ENCODE measurements around the gene LRIT1. TPM values are rescaled to one million over a fixed set of nuclear protein-coding genes. Genes with fewer than 3 reads are reported as not detected.

The LRIT1 gene
- total RNA-seq, 6 donors from 2014 or later, result not detected

- TF ChIP-seq CTCF (IDR thresholded peaks at IDR 0.05), result no peak
- TF ChIP-seq EP300 (IDR thresholded peaks at IDR 0.05), result no peak
- no peak for TF ChIP-seq POLR2AphosphoS5 (IDR thresholded peaks at IDR 0.05)
- TF ChIP-seq POLR2A (IDR thresholded peaks at IDR 0.05), result no peak
- H3K4me3 ChIP-seq, result no peak overlapping the region
- no peaks in the 10 kb centered on the region for H3K9me3 ChIP-seq
- H3K4me1 ChIP-seq, result no peaks in the 10 kb centered on the region
- no peak for DNase-seq
- no peaks in the 10 kb centered on the region for H3K36me3 ChIP-seq
- 79 to 92% methylated on average over 4 to 9 of the region's 10 CpGs for WGBS, 2 donors
- H3K27ac ChIP-seq, result no peak overlapping the region
- H3K27me3 ChIP-seq, result no peaks in the 10 kb centered on the region
- no peak for ATAC-seq (ENCODE audit: low FRiP score in 2 of 2)
These were observed 9.0 kb downstream of the LRIT1 start for GRCh38 chr10:84232376-84232775.

DNA sequence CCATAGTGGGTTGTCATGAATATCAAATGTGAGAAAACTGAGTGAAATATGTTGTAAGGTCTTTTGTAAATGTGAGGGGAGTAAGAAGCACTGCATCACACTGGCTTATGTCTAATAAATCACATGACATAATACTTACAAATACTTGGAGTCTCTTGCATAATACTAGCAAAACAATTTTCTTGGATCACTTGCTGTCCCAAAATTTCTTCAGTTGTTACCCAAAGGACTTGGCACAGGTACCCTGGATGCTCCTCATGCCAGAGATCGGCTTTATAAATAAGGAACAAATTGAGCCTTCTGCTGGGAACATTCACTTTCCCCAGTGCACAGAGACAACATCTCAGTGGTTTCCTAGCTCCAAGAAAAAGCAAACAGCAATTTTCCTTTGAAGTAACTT lies 11.0 kb downstream of the LRIT1 start:
- Histone ChIP-seq H3K4me1 (no peaks in the 10 kb centered on the region), H3K4me3 (no peak overlapping the region), H3K27ac (no peak overlapping the region), H3K9me3 (no peaks in the 10 kb centered on the region), H3K36me3 (no peaks in the 10 kb centered on the region), H3K27me3 (no peaks in the 10 kb centered on the region)
- DNase-seq (no peak), ATAC-seq (ENCODE audit: low FRiP score in 2 of 2) (no peak)
- no peak for TF ChIP-seq EP300 (IDR thresholded peaks at IDR 0.05)
- TF ChIP-seq POLR2AphosphoS5 (IDR thresholded peaks at IDR 0.05), result no peak
- 58 to 69% methylated on average over 1 of the region's 1 CpG for WGBS, 2 donors

- no peaks in the 10 kb centered on the region for H3K9me3 ChIP-seq
- H3K36me3 ChIP-seq, result no peaks in the 10 kb centered on the region
- ATAC-seq (ENCODE audit: low FRiP score in 2 of 2), result no peak
- no peak for DNase-seq
- no peaks in the 10 kb centered on the region for H3K4me1 ChIP-seq
- WGBS, 2 donors, result 70 to 72% methylated on average over 4 of the region's 4 CpGs
- no peaks in the 10 kb centered on the region for H3K27me3 ChIP-seq
- no peak for TF ChIP-seq POLR2A (IDR thresholded peaks at IDR 0.05)
- no peak for TF ChIP-seq POLR2AphosphoS5 (IDR thresholded peaks at IDR 0.05)
- no peak overlapping the region for H3K27ac ChIP-seq
- H3K4me3 ChIP-seq, result no peak overlapping the region
These were observed 13.5 kb downstream of the LRIT1 start for GRCh38 chr10:84227810-84228209.

DNA sequence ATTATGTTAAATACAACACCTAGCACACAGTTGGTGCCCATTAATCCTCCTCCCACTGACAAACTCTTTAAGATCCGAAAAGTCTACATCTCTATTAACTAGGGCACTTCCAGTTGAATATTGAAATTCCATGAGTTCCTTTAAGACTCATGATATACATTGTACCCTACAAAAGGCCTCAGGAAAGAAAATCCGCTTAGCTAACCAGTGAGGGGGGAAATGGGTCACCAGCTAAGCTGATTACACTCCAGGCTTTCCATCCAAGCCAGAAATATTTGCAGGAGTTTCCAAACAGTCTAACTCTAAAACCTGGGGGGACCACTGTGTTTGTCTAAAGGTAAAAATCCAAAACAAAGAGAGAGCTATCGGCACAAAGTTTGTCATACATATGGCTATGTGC lies 14.7 kb downstream of the LRIT1 start:
- no peak for DNase-seq
- no peak for ATAC-seq (ENCODE audit: low FRiP score in 2 of 2)
- H3K4me3 ChIP-seq, result no peak overlapping the region
- no peaks in the 10 kb centered on the region for H3K27me3 ChIP-seq
- no peak overlapping the region for H3K27ac ChIP-seq
- no peaks in the 10 kb centered on the region for H3K36me3 ChIP-seq
- 76 to 78% methylated on average over 3 of the region's 3 CpGs for WGBS, 2 donors
- no peaks in the 10 kb centered on the region for H3K9me3 ChIP-seq
- H3K4me1 ChIP-seq, result no peaks in the 10 kb centered on the region
- no peak for TF ChIP-seq POLR2A (IDR thresholded peaks at IDR 0.05)
- no peak for TF ChIP-seq EP300 (IDR thresholded peaks at IDR 0.05)
- TF ChIP-seq CTCF (IDR thresholded peaks at IDR 0.05), result no peak
- TF ChIP-seq POLR2AphosphoS5 (IDR thresholded peaks at IDR 0.05), result no peak

DNA sequence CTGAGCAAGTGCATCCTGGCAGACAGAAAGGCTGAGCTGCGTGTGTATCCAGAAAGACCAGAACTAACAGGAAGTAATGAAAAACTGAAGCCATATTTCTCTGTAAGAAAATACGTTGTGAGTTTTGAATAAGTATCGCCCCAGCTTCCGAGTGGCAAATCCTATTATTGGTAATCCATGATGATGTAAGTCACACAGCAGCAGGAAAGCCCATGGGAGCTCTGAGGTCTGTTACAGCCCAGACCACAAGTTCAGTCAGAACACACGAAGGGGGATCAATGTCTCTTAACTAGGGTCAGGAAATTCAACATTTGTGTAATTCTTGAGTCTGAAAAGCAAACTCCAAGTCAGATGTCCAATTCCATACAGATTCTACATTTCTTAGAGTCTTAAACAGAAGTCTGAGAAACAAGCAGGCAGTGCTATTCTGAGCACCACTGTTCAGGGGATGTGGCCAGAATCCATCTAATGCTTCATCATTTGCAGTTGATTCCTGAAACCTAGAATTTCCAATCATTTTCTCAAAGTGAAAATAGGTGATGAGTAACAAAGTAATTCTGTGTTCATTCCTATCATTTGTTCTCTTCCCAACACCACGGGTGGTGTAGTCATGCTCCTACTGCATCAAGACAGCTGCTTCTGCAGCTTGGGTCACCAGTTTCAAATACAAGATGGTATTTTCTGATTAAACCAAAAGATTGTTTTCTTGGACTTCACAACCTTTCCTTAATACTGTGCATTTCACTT lies 15.7 kb downstream of the LRIT1 start, which contains the start of gene LRIT2:
TSS of gene LRIT2 (minus strand) at position 118 of the 747 bp plus-strand sequence. CDS start at position 94, 24 bp downstream.
- no peaks in the 10 kb centered on the region for H3K36me3 ChIP-seq
- 66 to 70% methylated on average over 6 of the region's 6 CpGs for WGBS, 2 donors
- ATAC-seq (ENCODE audit: low FRiP score in 2 of 2), result no peak
- H3K4me1 ChIP-seq, result no peaks in the 10 kb centered on the region
- DNase-seq, result no peak
- no peak within 1 kb of the TSS for H3K4me3 ChIP-seq
- no peak within 1 kb of the TSS for H3K27ac ChIP-seq
- no peaks in the 10 kb centered on the region for H3K27me3 ChIP-seq
- no peaks in the 10 kb centered on the region for H3K9me3 ChIP-seq
- TF ChIP-seq EP300 (IDR thresholded peaks at IDR 0.05), result no peak
- no peak for TF ChIP-seq POLR2AphosphoS5 (IDR thresholded peaks at IDR 0.05)
- TF ChIP-seq POLR2A (IDR thresholded peaks at IDR 0.05), result no peak

- no peaks in the 10 kb centered on the region for H3K4me1 ChIP-seq
- no peaks in the 10 kb centered on the region for H3K27me3 ChIP-seq
- WGBS, 2 donors, result 38 to 47% methylated on average over 6 of the region's 6 CpGs
- no peaks in the 10 kb centered on the region for H3K36me3 ChIP-seq
- H3K4me3 ChIP-seq, result no peak overlapping the region
- H3K9me3 ChIP-seq, result no peaks in the 10 kb centered on the region
- no peak for TF ChIP-seq POLR2A (IDR thresholded peaks at IDR 0.05)
- H3K27ac ChIP-seq, result no peak overlapping the region
- no peak for DNase-seq
- no peak for ATAC-seq (ENCODE audit: low FRiP score in 2 of 2)
These were observed 16.8 kb downstream of the LRIT1 start for GRCh38 chr10:84224411-84225028.
